ENCODE data around the gene KCNH4. TPM values are rescaled to one million over a fixed set of nuclear protein-coding genes. Genes with fewer than 3 reads are reported as not detected.
"Not testable (repeated sequence)": the region's sequence is repeated elsewhere in the genome, so short reads cannot be mapped to it uniquely, and the experiment has no call there.

The KCNH4 gene
- total RNA-seq, 1 donor, result under 0.01 TPM

DNA sequence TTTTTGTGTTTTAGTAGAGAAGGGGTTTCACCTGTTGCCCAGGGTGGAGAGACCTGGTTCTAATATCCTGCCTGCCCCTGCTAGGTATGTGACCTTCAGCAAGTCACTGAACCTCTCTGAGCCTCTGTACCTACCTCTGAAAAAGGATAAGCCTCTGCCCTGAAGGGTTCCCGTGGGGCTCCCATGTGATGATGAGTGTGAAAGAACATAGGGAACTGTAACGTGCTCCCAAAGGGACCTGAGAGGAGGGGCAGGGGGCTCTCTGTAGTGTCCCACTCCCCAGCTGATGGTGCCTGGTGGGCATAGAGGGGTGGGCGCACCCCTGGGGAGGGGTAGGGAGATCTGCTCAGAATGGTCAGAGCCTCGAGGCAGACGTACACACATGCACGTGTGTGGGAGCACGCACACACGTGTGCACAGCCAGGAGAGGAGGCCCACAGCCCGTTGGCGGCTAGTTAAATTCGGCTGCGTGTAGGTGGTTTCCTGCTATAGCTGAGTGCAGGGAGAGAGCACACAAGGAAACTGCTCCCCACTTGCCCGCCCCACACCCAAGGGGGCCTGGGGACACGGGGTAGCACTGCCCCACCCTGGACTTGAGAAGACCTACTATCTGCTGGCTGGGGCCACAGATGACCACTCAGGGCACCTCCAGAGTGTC is 6.7 kb downstream of the KCNH4 start:
- peaks cover 7% of the 10 kb centered on the region for H3K4me1 ChIP-seq (ENCODE audit: insufficient read depth, low read length)
- H3K4me3 ChIP-seq (ENCODE audit: low read length), result no peak overlapping the region
- H3K9me3 ChIP-seq (ENCODE audit: low read depth, low read length), result no peaks in the 10 kb centered on the region
- H3K27me3 ChIP-seq (ENCODE audit: insufficient read depth, low read length), result peaks cover 3% of the 10 kb centered on the region

DNA sequence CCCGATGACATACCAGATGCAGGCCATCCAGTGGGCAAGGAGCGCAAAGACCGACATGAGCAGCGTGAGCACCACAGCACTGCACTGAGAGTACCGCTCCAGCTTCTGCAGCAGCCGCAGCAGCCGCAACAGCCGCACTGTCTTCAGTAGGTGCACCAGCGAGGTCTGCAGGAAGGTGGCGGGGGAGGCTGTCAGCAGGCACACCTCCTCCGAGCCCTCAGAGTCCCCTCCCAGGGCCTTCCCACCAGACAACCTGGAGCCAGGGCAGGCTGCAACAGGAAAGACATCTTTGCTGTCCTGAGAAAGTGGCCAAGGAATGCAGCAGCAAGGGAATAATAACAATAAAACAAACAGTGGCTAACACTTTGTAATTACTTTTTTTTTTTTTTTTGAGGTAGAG is 9.1 kb downstream of the KCNH4 start:
- Histone ChIP-seq H3K4me3 (ENCODE audit: low read length) (no peak overlapping the region), H3K4me1 (ENCODE audit: insufficient read depth, low read length) (peaks cover 3% of the 10 kb centered on the region), H3K9me3 (ENCODE audit: low read depth, low read length) (no peaks in the 10 kb centered on the region), H3K27me3 (ENCODE audit: insufficient read depth, low read length) (no peaks in the 10 kb centered on the region)

DNA sequence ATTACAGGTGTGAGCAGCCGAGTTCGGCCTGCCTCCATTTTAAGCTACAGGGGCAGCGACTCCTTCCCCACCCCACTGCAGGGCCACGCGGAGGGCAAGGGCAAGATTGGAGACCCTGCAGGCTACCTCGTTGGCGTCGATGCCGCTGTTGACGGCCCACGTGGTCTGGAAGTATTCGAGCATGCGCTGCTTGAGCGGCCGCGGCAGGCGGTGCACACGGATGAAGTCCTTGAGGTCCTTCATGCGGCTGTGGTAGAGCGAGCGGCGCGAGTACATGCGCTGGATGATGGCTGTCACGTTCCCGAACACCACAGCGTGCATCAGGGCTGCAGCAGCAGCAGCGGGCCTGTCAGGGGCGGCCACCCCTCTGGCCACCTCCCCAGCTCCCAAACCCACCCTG is 11.6 kb downstream of the KCNH4 start:
- Histone ChIP-seq H3K4me3 (ENCODE audit: low read length) (no peak overlapping the region), H3K9me3 (ENCODE audit: low read depth, low read length) (no peaks in the 10 kb centered on the region), H3K4me1 (ENCODE audit: insufficient read depth, low read length) (peaks cover 3% of the 10 kb centered on the region), H3K27me3 (ENCODE audit: insufficient read depth, low read length) (no peaks in the 10 kb centered on the region)

DNA sequence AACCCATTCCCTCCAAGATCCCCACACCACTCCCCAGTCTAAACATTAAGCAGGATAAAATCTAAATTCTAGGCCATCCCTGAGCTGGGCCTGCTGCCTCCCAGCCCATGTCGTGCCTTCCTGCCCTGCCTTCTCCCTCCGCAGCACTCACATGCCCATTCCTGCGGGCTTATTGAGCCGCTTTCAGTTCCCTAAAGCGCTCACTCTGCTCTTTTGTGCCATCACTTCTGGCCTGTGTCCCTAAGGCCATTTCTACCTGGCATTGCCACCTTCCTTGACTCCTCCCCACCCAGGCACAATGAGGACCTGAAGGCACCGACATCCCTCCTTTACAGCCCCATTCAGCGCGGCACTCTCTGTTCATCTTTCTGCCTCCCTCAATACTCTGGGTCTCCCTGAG is 13.1 kb downstream of the KCNH4 start:
- H3K4me1 ChIP-seq (ENCODE audit: insufficient read depth, low read length), result peaks cover 4% of the 10 kb centered on the region
- no peaks in the 10 kb centered on the region for H3K27me3 ChIP-seq (ENCODE audit: insufficient read depth, low read length)
- no peaks in the 10 kb centered on the region for H3K9me3 ChIP-seq (ENCODE audit: low read depth, low read length)
- H3K4me3 ChIP-seq (ENCODE audit: low read length), result no peak overlapping the region

DNA sequence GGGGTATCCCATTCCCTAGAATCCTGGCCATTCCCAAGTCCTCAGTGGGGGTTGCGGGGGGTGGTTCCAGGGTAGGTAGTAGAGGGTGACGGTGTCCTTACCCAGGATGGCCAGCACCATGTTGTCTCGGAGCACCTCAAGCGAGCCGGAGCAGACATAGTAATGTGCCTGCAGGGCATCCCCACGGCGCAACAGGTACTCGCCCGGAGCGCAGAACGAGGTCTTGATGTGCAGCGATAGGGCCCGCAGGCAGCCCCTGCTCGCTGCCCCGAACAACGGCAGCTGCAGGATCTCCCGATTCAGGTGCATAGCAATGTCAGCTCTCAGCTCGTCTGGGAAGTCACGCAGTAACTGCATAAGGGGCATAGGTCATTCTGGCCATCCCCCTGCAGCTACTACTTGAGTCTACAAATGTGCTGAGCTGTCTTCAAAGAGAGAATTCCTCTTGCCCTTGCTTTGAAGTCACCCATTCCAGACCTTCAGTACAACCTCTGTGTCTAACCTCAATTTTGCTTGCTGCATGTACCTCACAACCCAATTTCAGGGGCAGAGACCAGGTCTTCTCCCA is 14.7 kb downstream of the KCNH4 start:
- Histone ChIP-seq H3K9me3 (ENCODE audit: low read depth, low read length) (no peaks in the 10 kb centered on the region), H3K27me3 (ENCODE audit: insufficient read depth, low read length) (no peaks in the 10 kb centered on the region), H3K4me1 (ENCODE audit: insufficient read depth, low read length) (peaks cover 19% of the 10 kb centered on the region), H3K4me3 (ENCODE audit: low read length) (no peak overlapping the region)

DNA sequence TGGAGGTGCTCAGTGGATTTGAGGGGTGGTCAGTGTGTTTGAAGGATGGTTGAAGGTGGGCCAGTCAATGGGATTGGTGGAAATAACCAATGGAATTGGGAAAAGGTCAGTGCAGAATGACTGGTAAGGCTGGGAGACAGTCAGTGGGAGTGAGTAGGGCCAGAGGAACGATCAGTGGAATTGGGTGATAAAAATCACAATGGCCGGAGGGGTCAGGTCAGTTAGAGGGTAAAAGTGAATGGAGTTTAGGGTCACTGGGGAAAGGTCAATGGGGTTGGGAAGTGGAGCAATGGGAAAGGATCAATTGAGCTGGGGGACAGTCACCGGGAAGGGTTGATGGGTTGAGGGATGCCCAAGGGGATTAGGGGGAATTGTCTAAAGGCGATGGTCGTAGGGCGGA is 15.2 kb downstream of the KCNH4 start:
- H3K4me3 ChIP-seq (ENCODE audit: low read length), result no peak overlapping the region
- no peaks in the 10 kb centered on the region for H3K27me3 ChIP-seq (ENCODE audit: insufficient read depth, low read length)
- no peaks in the 10 kb centered on the region for H3K9me3 ChIP-seq (ENCODE audit: low read depth, low read length)
- peaks cover 22% of the 10 kb centered on the region for H3K4me1 ChIP-seq (ENCODE audit: insufficient read depth, low read length)

DNA sequence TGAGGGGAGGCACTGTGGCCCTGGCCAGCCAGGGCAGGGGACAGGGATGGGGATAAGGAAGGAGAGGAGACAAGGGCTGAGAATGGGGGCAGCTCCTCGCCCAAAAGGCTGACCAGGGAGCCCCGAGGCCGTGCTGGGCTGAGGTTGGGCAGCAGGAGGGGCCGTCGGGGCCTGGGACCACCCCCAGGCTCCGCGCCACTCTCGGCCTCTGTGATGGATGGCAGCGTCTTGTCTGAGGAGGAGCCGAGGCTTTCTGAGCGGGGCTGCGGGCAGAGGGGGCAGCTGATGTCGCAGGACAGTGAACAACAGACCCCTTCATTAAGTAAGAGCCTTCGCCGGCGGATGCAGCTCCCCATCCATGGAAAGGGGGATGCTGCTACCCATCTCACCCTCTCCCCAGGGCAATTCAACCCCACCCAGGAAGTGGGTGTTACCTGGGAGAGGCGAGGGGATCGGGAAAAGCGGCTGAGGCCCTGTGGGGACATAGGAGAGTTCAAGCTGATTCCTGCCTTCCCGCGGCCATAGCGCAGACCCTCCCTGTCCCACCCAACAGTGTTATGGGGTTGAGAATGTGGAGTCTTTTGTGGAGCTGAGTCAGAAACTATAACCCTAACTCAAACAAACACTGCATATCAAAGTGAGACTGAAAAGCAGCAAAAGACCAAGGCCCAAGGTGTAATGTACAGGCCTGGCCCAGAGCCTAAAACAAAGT is 17.1 kb downstream of the KCNH4 start:
- Histone ChIP-seq H3K9me3 (ENCODE audit: low read depth, low read length) (no peaks in the 10 kb centered on the region), H3K27me3 (ENCODE audit: insufficient read depth, low read length) (no peaks in the 10 kb centered on the region), H3K4me1 (ENCODE audit: insufficient read depth, low read length) (peaks cover 22% of the 10 kb centered on the region), H3K4me3 (ENCODE audit: low read length) (no peak overlapping the region)

DNA sequence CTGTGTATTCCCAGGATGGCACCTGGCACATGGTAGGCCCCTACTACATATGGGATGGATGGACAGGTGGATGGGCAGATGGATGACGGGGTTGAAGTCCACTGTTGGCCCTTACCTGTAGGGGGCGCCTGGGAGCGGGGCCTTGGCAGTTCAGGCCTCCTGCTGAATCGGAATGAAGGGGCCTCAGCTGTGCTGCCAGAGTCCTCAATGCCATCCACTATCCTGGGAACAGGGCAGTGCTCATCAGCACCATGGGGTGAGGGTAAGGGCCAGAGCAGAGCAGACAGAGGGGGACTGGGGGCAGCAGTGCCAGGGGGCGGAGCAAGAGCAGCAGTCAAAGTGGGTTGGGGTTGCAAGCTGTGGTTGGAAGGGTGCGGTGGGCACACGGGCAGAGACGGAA is 17.8 kb downstream of the KCNH4 start:
- H3K4me3 ChIP-seq (ENCODE audit: low read length), result no peak overlapping the region

DNA sequence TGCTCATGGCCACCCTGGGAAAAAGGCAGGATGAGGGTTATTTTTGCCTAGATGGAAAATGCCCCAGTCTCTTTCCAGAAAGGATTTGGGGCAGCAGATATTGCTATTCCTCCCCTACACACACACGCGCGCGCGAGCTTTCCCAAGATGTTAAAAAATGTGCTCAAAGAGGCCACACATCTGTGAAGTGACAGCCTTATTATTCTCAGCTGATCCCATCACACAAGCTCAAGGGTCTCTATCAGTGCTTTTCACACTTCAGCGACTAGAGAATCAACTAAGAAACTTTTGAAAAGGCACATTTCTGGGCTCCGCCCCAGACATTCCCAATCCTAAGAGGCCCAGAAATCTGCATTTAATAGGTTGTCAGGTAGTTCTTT is 20.4 kb downstream of the KCNH4 start:
- H3K27me3 ChIP-seq (ENCODE audit: insufficient read depth, low read length), result no peaks in the 10 kb centered on the region
- no peaks in the 10 kb centered on the region for H3K9me3 ChIP-seq (ENCODE audit: low read depth, low read length)
- no peak overlapping the region for H3K4me3 ChIP-seq (ENCODE audit: low read length)
- H3K4me1 ChIP-seq (ENCODE audit: insufficient read depth, low read length), result peaks cover 21% of the 10 kb centered on the region

More for the DNA sequence above, 17.8 kb downstream of the KCNH4 start:
- Histone ChIP-seq H3K9me3 (ENCODE audit: low read depth, low read length) (no peaks in the 10 kb centered on the region), H3K4me1 (ENCODE audit: insufficient read depth, low read length) (peaks cover 22% of the 10 kb centered on the region), H3K27me3 (ENCODE audit: insufficient read depth, low read length) (no peaks in the 10 kb centered on the region)

DNA sequence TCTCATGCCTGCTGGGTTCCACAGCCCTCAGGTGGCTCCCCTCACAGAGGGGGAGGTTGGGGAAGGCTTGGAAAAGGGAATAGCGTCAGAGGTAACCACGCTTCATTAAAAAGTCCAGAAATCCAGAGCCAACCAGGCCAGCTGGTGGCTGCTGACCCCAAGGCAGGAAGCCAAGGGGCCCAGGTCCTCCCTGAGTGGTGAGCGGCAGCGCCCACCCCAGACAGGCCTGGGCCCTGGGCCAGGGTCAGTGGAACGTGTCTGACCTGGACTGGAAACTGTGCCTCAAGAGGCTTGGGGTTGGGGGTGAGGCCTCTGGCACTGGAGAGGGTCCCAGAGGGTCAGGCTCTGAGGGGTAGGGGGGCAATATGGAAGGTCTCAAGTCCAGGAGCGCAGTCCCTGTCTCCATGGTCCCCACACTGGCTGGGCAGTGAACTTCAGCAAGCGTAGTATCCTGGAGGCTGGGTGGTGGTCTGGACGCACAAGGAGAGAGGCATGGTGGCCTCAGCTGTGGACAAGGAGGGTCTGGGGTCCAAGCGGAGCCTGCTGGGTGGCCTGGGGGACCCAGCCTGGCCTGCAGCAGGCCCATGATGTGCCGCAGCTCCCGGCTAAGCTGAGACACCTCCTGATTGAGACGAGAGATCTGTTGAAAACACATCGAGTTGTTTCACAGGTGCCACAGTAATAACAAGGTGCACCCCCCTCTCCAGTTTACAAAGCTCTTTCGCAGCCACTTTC is 21.0 kb downstream of the KCNH4 start:
- H3K4me1 ChIP-seq (ENCODE audit: insufficient read depth, low read length), result peaks cover 24% of the 10 kb centered on the region
- no peak overlapping the region for H3K4me3 ChIP-seq (ENCODE audit: low read length)
- no peaks in the 10 kb centered on the region for H3K27me3 ChIP-seq (ENCODE audit: insufficient read depth, low read length)
- H3K9me3 ChIP-seq (ENCODE audit: low read depth, low read length), result no peaks in the 10 kb centered on the region

DNA sequence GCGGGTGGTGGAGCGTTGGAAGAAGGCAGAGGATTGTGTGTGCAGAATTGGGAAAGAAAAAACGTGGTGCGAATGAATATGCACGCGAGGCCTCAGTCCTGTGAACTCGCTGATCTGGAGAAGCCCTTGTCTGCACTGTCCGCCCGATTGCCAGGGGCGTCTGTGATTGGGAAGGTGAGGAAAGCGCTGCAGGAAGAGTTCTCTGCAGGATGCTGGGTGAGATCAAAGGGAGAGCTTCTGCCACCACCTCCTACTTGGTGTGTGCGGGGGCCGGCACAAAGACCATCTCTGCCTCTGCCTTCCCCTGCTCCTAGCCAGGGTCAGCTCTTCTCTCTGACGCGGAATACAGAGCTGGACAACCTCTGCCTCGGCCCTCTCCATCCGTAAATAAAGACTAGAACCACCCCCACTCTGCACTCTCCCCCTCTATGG is 25.3 kb downstream of the KCNH4 start:
- H3K4me1 ChIP-seq (ENCODE audit: insufficient read depth, low read length), result peaks cover 24% of the 10 kb centered on the region
- no peaks in the 10 kb centered on the region for H3K9me3 ChIP-seq (ENCODE audit: low read depth, low read length)
- no peaks in the 10 kb centered on the region for H3K27me3 ChIP-seq (ENCODE audit: insufficient read depth, low read length)
- peak overlapping the region; percentile 100 for H3K4me3 ChIP-seq (ENCODE audit: low read length)

DNA sequence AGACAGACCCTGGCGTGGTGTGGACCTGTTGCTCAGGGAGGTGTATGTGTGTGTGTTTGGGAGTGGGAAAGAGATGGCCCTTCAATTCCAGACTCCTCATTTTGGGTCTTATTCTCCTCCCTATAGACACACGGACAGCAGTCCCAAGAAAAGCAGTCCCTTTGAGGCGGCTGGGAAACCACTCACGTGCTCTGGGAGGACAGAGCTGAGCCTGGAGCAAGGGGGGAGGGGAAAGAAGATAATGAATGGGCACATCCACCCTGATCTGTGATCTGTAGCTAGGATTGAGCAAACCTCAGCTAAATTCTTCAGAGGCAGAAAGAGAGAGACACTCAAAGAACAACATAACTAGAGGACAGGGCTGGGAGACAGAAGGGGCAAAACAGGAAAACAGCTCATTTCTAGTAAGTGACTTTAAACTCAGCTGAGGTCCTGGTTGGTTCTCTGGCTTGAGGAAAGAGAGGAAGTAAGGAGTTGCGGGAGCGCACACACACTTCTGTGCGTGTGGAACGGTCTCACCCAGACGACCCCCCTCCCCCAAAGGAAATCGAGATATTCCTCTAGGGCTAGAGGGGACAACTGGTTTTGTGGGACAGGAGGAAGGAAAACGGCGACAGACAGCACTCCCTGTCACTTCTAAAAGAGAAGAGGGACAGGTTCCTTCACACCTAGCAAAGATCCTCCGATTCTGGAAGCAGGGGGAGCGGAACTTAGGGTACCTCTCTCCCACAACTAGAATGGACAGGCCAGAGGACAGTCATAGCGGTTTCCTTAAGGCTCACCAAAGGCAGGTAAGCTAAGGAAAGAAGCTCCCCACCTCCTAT is 26.8 kb downstream of the KCNH4 start:
- Histone ChIP-seq H3K4me1 (ENCODE audit: insufficient read depth, low read length) (peaks cover 24% of the 10 kb centered on the region), H3K4me3 (ENCODE audit: low read length) (peak overlapping the region; percentile 100), H3K27me3 (ENCODE audit: insufficient read depth, low read length) (no peaks in the 10 kb centered on the region), H3K9me3 (ENCODE audit: low read depth, low read length) (no peaks in the 10 kb centered on the region)

DNA sequence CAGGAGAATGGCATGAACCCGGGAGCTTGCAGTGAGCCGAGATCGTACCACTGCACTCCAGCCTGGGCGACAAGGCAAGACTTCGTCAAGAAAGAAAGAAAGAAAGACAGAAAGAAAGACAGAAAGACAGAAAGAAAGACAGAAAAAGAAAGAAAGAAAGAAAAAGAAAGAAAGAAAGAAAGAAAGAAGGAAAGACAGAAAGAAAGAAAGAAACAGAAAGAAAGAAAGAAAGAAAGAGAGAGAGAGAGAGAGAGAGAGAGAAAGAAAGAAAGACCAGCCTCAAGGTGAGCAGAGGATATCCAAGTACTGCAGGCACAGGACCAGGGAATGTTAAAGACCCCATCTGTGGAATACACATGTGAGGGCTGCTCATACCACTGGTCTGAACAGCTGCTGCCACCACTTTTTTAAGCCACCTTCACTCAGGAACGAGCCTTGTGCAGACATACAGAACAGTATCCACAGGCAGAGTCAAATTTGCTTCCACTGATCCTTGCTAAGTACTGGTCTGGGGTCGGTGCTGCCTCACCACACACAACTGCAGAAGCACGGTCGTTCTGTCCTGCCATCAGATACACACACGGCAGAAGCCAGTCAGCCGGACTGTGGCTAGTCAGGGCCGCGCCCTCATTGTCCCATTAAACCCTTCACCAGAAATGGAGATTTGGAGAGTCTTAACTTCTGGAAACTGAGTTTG is 33.9 kb downstream of the KCNH4 start:
- no peak overlapping the region for H3K4me3 ChIP-seq (ENCODE audit: low read length)
- H3K27me3 ChIP-seq (ENCODE audit: insufficient read depth, low read length), result no peaks in the 10 kb centered on the region
- no peaks in the 10 kb centered on the region for H3K9me3 ChIP-seq (ENCODE audit: low read depth, low read length)
- no peaks in the 10 kb centered on the region for H3K4me1 ChIP-seq (ENCODE audit: insufficient read depth, low read length)

DNA sequence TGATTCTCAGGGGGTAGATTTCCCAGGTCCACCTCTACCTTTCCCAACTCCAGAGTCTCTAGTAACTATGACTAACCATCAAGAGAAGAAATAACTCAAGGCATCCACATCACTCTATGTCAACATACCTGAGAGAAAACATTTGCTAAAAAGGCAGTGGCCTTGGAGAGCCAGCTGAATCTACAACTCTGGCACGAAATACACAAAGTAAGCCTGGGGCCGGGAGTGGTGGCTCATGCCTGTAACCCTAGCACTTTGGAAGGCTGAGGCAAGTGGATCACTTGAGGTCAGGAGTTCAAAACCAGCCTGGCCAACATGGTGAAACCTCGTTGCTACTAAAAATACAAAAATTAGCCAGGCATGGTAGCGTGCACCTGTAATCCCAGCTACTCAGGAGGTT is 37.8 kb downstream of the KCNH4 start:
- H3K4me3 ChIP-seq (ENCODE audit: low read length); H3K27me3 ChIP-seq (ENCODE audit: insufficient read depth, low read length); H3K9me3 ChIP-seq (ENCODE audit: low read depth, low read length): not testable (repeated sequence)
- H3K4me1 ChIP-seq (ENCODE audit: insufficient read depth, low read length), result peaks cover 22% of the 10 kb centered on the region
